HEK293T (cell line): ENCODE data around the gene FLNB.

ENCODE experiments used
- CTCF ChIA-PET: fragments of 350-600 bp; formaldehyde crosslinking; extraction: SDS; loops from one replicate; lab custom pipeline; 2021; ENCODE audit warnings: antibody characterized with exemption, inconsistent platforms; lab: Yijun Ruan, JAX
- POLR2A ChIA-PET: fragments of 350-600 bp; formaldehyde crosslinking; extraction: SDS; loops from one replicate; lab custom pipeline; 2020; ENCODE audit warnings: antibody characterized with exemption, inconsistent platforms; lab: Yijun Ruan, JAX
- DNase-seq: peaks from one replicate; pipeline ENCODE4 v3.0.0; 2012; ENCODE audit warnings: mixed read lengths; ENCODE audit errors: extremely low spot score
- ARNT ChIP-seq: fragments of 450-650 bp; IDR thresholded peaks from 2 replicates; pipeline ENCODE4 v1.6.1; 2017; ENCODE audit warnings: mild to moderate bottlenecking
- BHLHE40 ChIP-seq: fragments of 450-650 bp; IDR thresholded peaks from 2 replicates; pipeline ENCODE4 v1.6.1; 2016; ENCODE audit warnings: mild to moderate bottlenecking, moderate library complexity, borderline replicate concordance
- CTBP1 ChIP-seq: fragments of 450-650 bp; IDR thresholded peaks from 2 replicates; pipeline ENCODE4 v1.6.1; 2016; ENCODE audit warnings: borderline replicate concordance
- ELF4 ChIP-seq: fragments of 450-650 bp; IDR thresholded peaks from 2 replicates; pipeline ENCODE4 v1.6.1; 2017; ENCODE audit warnings: antibody characterized with exemption
- FOXA1 ChIP-seq: fragments of 450-650 bp; IDR thresholded peaks from 2 replicates; pipeline ENCODE4 v1.6.1; 2016; ENCODE audit warnings: mild to moderate bottlenecking
- FOXK2 ChIP-seq: fragments of 450-650 bp; IDR thresholded peaks from 2 replicates; pipeline ENCODE4 v1.6.1; 2016; ENCODE audit warnings: mild to moderate bottlenecking
- FOXM1 ChIP-seq: fragments of 450-650 bp; IDR thresholded peaks from 2 replicates; pipeline ENCODE4 v1.6.1; 2017; ENCODE audit warnings: mild to moderate bottlenecking, borderline replicate concordance
- HDGF ChIP-seq: fragments of 450-650 bp; IDR thresholded peaks from 2 replicates; pipeline ENCODE4 v1.6.1; 2017; ENCODE audit warnings: antibody characterized with exemption, borderline replicate concordance
- L3MBTL2 ChIP-seq: fragments of 450-650 bp; conservative IDR thresholded peaks from 2 replicates; pipeline ENCODE4 v1.6.1; 2016; ENCODE audit warnings: mild to moderate bottlenecking
- LEF1 ChIP-seq: fragments of 450-650 bp; IDR thresholded peaks from 2 replicates; pipeline ENCODE4 v1.6.1; 2017; ENCODE audit warnings: mild to moderate bottlenecking, borderline replicate concordance
- NFRKB ChIP-seq: fragments of 450-650 bp; IDR thresholded peaks from 2 replicates; pipeline ENCODE4 v1.6.1; 2016; ENCODE audit warnings: mild to moderate bottlenecking, moderate library complexity
- PKNOX1 ChIP-seq: fragments of 450-650 bp; IDR thresholded peaks from 2 replicates; pipeline ENCODE4 v1.6.1; 2016
- SP1 ChIP-seq: fragments of 450-650 bp; IDR thresholded peaks from 2 replicates; pipeline ENCODE4 v1.6.1; 2017
- SUZ12 ChIP-seq: fragments of 450-650 bp; IDR thresholded peaks from 2 replicates; pipeline ENCODE4 v1.6.1; 2016; ENCODE audit warnings: mild to moderate bottlenecking
- TARDBP ChIP-seq: fragments of 450-650 bp; IDR thresholded peaks from 2 replicates; pipeline ENCODE4 v1.6.1; 2016
- ZNF384 ChIP-seq: fragments of 450-650 bp; IDR thresholded peaks from 2 replicates; pipeline ENCODE4 v1.6.1; 2016

The FLNB gene

GRCh38 chr3:58141766-58142345, 133.6 kb downstream of the FLNB start:
- ChIA-PET POLR2A (no interaction called here), CTCF (no interaction called here)
- no peak for DNase-seq
- TF ChIP-seq FOXM1 (no peak), SUZ12 (no peak), ELF4 (no peak), HDGF (no peak), SP1 (no peak), NFRKB (no peak), FOXA1 (no peak), PKNOX1 (no peak), FOXK2 (no peak), CTBP1 (no peak)

DNA sequence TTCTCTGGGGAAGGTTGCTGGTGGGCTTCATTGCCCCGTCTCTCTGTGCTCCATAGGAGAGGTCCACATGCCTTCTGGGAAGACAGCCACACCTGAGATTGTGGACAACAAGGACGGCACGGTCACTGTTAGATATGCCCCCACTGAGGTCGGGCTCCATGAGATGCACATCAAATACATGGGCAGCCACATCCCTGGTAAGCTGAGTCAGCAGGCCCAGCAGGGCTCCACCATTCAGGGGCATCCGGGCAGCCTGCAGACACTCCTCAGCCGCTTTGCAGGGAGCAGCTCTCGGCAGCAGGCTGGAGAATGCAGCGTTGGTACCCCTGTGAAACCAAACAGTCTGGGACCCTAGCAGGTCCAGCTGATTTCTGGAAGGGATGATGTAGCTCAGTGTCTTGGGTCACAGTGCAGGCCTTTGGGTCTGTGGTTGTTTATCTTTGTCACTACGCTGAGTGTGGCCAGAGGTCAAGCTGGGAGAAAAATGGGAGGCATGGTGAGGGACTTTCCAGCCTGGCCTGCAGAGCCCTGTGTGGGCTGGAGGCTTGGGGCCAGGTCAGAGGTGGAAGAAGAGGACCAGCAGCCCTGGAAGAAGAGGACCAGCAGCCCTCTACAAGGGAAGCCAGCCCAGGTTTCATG, 135.3 kb downstream of the FLNB start:
- no peak for DNase-seq
- CTCF ChIA-PET: no interaction called here
- POLR2A ChIA-PET: no interaction called here
- TF ChIP-seq TARDBP: no peak
- TF ChIP-seq FOXK2: no peak

- CTCF ChIA-PET: no interaction called here
- no peak for DNase-seq
- no peak for TF ChIP-seq NFRKB
- no peak for TF ChIP-seq HDGF
- TF ChIP-seq LEF1: no peak
- TF ChIP-seq BHLHE40: no peak
- TF ChIP-seq PKNOX1: no peak
- no peak for TF ChIP-seq ARNT
- no peak for TF ChIP-seq L3MBTL2
- POLR2A ChIA-PET: no interaction called here
These were observed 136.5 kb downstream of the FLNB start for GRCh38 chr3:58144478-58145325.

DNA sequence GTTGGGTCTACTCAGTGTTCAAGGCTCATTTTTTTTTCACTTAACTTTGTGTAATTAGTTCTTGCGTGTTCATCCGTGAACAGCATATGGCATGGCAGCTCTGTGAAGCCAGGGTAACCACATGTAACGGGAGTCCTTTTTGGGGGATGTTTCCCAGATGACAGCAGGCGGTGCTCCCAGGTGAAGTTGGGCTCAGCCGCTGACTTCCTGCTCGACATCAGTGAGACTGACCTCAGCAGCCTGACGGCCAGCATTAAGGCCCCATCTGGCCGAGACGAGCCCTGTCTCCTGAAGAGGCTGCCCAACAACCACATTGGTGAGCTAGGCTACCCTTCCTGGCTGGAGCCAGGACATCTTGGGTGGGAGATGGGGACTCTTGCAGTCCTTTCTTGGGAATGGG, 139.8 kb downstream of the FLNB start:
- no peak for TF ChIP-seq SUZ12
- TF ChIP-seq ZNF384: no peak
- TF ChIP-seq FOXA1: no peak
- no peak for TF ChIP-seq CTBP1
- TF ChIP-seq HDGF: no peak
- TF ChIP-seq L3MBTL2: no peak
- no peak for TF ChIP-seq NFRKB
- TF ChIP-seq FOXM1: no peak
- no peak for TF ChIP-seq PKNOX1
- TF ChIP-seq LEF1: no peak
- TF ChIP-seq FOXK2: no peak
- TF ChIP-seq ELF4: no peak
- ChIA-PET POLR2A (no interaction called here), CTCF (no interaction called here)
- DNase-seq: no peak

- no peak for DNase-seq
- ChIA-PET CTCF (interaction anchor here (0.5 kb wide), 1 partner anchor 17 kb away, joined by 3 read pairs; no protein-coding TSS in a partner anchor), POLR2A (no interaction called here)
- no peak for TF ChIP-seq ZNF384
- TF ChIP-seq FOXM1: no peak
- TF ChIP-seq ELF4: no peak
- no peak for TF ChIP-seq ARNT
- no peak for TF ChIP-seq BHLHE40
- TF ChIP-seq CTBP1: no peak
These were observed 142.0 kb downstream of the FLNB start for GRCh38 chr3:58150130-58150809.

DNA sequence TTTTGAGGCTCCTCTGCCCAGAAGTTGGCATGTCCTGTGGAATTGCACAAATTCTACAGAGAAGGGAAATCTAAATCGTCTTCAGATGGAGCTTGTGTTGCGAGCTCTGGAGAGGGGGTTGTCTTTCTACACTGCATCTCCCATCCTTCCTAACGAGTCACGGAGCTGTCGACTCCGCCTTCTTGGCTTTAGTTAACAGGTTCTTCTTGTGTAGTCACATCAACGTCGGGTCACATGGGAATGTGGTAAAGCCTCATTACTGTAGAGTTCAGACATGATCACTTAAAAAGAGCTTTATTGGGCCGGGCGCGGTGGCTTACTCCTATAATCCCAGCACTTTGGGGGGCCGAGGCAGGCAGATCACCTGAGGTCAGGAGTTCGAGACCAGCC, 142.6 kb downstream of the FLNB start:
- no peak for TF ChIP-seq SP1
- TF ChIP-seq CTBP1: no peak
- TF ChIP-seq FOXM1: no peak
- TF ChIP-seq ARNT: no peak
- TF ChIP-seq ZNF384: no peak
- TF ChIP-seq L3MBTL2: no peak
- TF ChIP-seq FOXA1: no peak
- no peak for TF ChIP-seq SUZ12
- no peak for TF ChIP-seq TARDBP
- no peak for TF ChIP-seq HDGF
- TF ChIP-seq ELF4: no peak
- no peak for TF ChIP-seq BHLHE40
- TF ChIP-seq NFRKB: no peak
- TF ChIP-seq FOXK2: no peak
- no peak for TF ChIP-seq LEF1
- no peak for TF ChIP-seq PKNOX1
- ChIA-PET POLR2A (no interaction called here), CTCF (no interaction called here)
- DNase-seq: no peak
